CD14-positive monocyte (primary cell): ENCODE measurements around the gene ITGA6. TPM values are rescaled to one million over a fixed set of nuclear protein-coding genes. Genes with fewer than 3 reads are reported as not detected.

ENCODE experiments used
- DNase-seq, 3 donors: peaks; one replicate each; pipeline ENCODE4 v3.0.0-alpha.2; 2011 to 2022
- H2AFZ ChIP-seq: 2 replicates; pipeline ENCODE4 v1.6.0; 2012; ENCODE audit warnings: mild to moderate bottlenecking, low read depth, low read length, inconsistent platforms; ENCODE audit not compliant: insufficient read depth, poor library complexity, severe bottlenecking
- H3K27ac ChIP-seq, 2 donors: 1 replicate in 1 of 2; 2 replicates in 1 of 2; pipeline ENCODE4 v1.5.1; 2012 to 2013; ENCODE audit warnings: low read length in 2 of 2, control low read depth in 1 of 2, inconsistent platforms in 1 of 2, low read depth in 1 of 2, mild to moderate bottlenecking in 1 of 2
- H3K27me3 ChIP-seq, 2 donors: one replicate each; pipeline versions ENCODE4 v1.6.0 to v1.6.1; 2011 to 2013; ENCODE audit warnings: low read length in 2 of 2; ENCODE audit not compliant: control insufficient read depth in 2 of 2, insufficient read depth in 2 of 2
- H3K36me3 ChIP-seq, 2 donors: replicated peaks in 1 of 2; 1 replicate in 1 of 2; 2 replicates in 1 of 2; pipeline versions ENCODE4 v1.5.1 to v1.6.1; 2012 to 2013; ENCODE audit warnings: low read length in 2 of 2, control low read depth in 1 of 2, inconsistent platforms in 1 of 2, mild to moderate bottlenecking in 1 of 2; ENCODE audit not compliant: insufficient read depth in 2 of 2, control insufficient read depth in 1 of 2
- H3K4me1 ChIP-seq, 2 donors: 1 replicate in 1 of 2; 2 replicates in 1 of 2; pipeline versions ENCODE4 v1.5.1 to v1.6.1; 2012 to 2013; ENCODE audit warnings: low read length in 2 of 2, control low read depth in 1 of 2, inconsistent platforms in 1 of 2, mild to moderate bottlenecking in 1 of 2, moderate library complexity in 1 of 2; ENCODE audit not compliant: insufficient read depth in 2 of 2, control insufficient read depth in 1 of 2
- H3K4me2 ChIP-seq: replicated peaks from 2 replicates; pipeline ENCODE3; 2012; ENCODE audit warnings: low read length, moderate library complexity, mild to moderate bottlenecking; ENCODE audit not compliant: poor library complexity, severe bottlenecking; ENCODE audit errors: extremely low read depth
- H3K4me3 ChIP-seq, 3 experiments: fragments of 200-600 bp in 1 of 3; sonication (generic) in 1 of 3; replicated peaks in 1 of 3; 1 replicate in 2 of 3; 2 replicates in 1 of 3; pipeline ENCODE4 v1.5.1; 2011 to 2013; ENCODE audit warnings: low read length in 3 of 3, mild to moderate bottlenecking in 3 of 3, control low read depth in 2 of 3, low read depth in 2 of 3, inconsistent platforms in 1 of 3, moderate library complexity in 1 of 3
- H3K79me2 ChIP-seq: 2 replicates; pipeline ENCODE4 v1.6.0; 2012; ENCODE audit warnings: mild to moderate bottlenecking, control low read depth, inconsistent platforms, low read length, moderate library complexity; ENCODE audit not compliant: insufficient read depth
- H3K9ac ChIP-seq: 2 replicates; pipeline ENCODE4 v1.6.0; 2017; ENCODE audit warnings: low read length, mild to moderate bottlenecking; ENCODE audit not compliant: insufficient read depth, poor library complexity, severe bottlenecking
- H3K9me3 ChIP-seq, 2 donors: replicated peaks in 1 of 2; 1 replicate in 1 of 2; 2 replicates in 1 of 2; pipeline versions ENCODE4 v1.5.1 to v1.6.1; 2012 to 2013; ENCODE audit warnings: low read length in 2 of 2, control low read depth in 1 of 2; ENCODE audit not compliant: control insufficient read depth in 1 of 2, insufficient read depth in 1 of 2
- H4K20me1 ChIP-seq: 2 replicates; pipeline ENCODE4 v1.6.0; 2012; ENCODE audit warnings: mild to moderate bottlenecking, low read length, control low read depth, moderate library complexity; ENCODE audit not compliant: insufficient read depth
- H3K27ac Mint-ChIP-seq, 7 donors: one replicate each; pipeline ENCODE4 v1.8.0; 2020; ENCODE audit warnings: mild to moderate bottlenecking in 7 of 7, mixed read lengths in 7 of 7, moderate library complexity in 6 of 7, inconsistent platforms in 2 of 7
- H3K27me3 Mint-ChIP-seq, 3 donors: one replicate each; pipeline ENCODE4 v1.8.0; 2021 to 2022; ENCODE audit warnings: low read depth in 3 of 3, mild to moderate bottlenecking in 3 of 3, mixed read lengths in 3 of 3, moderate library complexity in 3 of 3, inconsistent platforms in 1 of 3
- H3K36me3 Mint-ChIP-seq, 2 donors: one replicate each; pipeline ENCODE4 v1.8.0; 2020; ENCODE audit warnings: mixed read lengths in 2 of 2, inconsistent platforms in 1 of 2, mild to moderate bottlenecking in 1 of 2
- H3K4me1 Mint-ChIP-seq: one replicate; pipeline ENCODE4 v1.8.0; 2020; ENCODE audit warnings: mild to moderate bottlenecking, mixed read lengths
- H3K4me3 Mint-ChIP-seq, 2 donors: one replicate each; pipeline ENCODE4 v1.8.0; 2020; ENCODE audit warnings: mild to moderate bottlenecking in 2 of 2, mixed read lengths in 2 of 2, moderate library complexity in 1 of 2
- H3K9me3 Mint-ChIP-seq, 7 donors: one replicate each; pipeline ENCODE4 v1.8.0; 2020 to 2022; ENCODE audit warnings: mixed read lengths in 7 of 7, mild to moderate bottlenecking in 6 of 7, moderate library complexity in 6 of 7, inconsistent platforms in 2 of 7
- WGBS: methylation state at CpG from one replicate; pipeline ENCODE4 v1.1.5; 2013; ENCODE audit warnings: missing lambda C conversion rate; ENCODE audit not compliant: insufficient coverage; 5-methylcytosine and 5-hydroxymethylcytosine counted together
- intact Hi-C, 2 donors: fragments of 100-400 bp; cut with micrococcal nuclease; formaldehyde crosslinking; loops; one replicate each; pipeline versions ENCODE4 v1.15.0 to v1.15.1; 2023
- polyA plus RNA-seq, 3 donors: library from polyadenylated mRNA; depleted of rRNA in 1 of 3; unstranded in 2 of 3; stranded (reverse) in 1 of 3; fragments of 300-500 nt in 2 of 3; fragments of >200 nt in 1 of 3; fragmentation: Illumina TruSeq in 2 of 3; gene quantifications; 1 replicate in 2 of 3; 2 replicates in 1 of 3; pipeline ENCODE4 v1.2.3, GENCODE V29; 2012 to 2021
- TF ChIP-seq, protein P1 (sequence below): fragments of 200-600 bp; IDR thresholded peaks from one replicate; pipeline ENCODE4 v1.8.0; 2022; ENCODE audit warnings: antibody characterized with exemption, mild to moderate bottlenecking

Gene ITGA6
- polyA plus RNA-seq, 3 donors = 0.01 to 0.36 (median 0.20) TPM

DNA sequence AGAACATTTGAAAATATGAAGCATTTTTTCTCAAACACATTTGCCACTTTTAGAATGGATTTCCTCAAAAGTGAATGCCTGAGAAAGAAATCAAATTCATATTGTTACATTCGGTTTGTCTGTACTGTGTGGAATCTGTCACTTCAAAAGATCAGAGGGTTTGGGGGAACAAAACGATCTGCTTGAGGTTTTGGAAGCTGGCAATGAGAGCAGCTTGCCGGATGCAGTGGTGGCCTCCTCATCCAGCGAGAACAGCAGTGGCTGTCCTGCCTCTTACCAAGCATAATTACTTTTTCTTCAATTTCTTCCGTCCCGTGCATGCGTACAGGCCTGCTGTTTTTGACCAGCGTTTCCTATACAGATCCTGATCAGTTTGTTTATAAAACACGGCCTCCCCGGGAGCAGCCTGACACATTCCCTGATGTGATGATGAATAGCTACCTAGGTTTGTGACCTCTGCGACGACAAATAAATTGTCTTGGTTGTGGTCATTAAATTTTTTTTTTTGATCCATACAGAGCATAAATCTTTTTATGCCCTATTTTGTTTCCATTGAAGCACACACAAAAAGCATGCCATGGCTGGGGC, 45.2 kb downstream of the ITGA6 start:
- H3K4me3 Mint-ChIP-seq = no peak overlapping the region
- Histone ChIP-seq H3K9ac (no peak overlapping the region), H3K4me1 (no peaks in the 10 kb centered on the region), H2AFZ (no peak overlapping the region), H3K27ac (no peak overlapping the region), H3K9me3 (no peaks in the 10 kb centered on the region), H3K27me3 (no peaks in the 10 kb centered on the region), H3K4me2 (no peak overlapping the region), H3K4me3 (no peak overlapping the region), H3K36me3 (no peaks in the 10 kb centered on the region), H3K79me2 (no peaks in the 10 kb centered on the region), H4K20me1 (no peaks in the 10 kb centered on the region)
- H3K36me3 Mint-ChIP-seq = no peaks in the 10 kb centered on the region
- TF ChIP-seq, protein P1, sequence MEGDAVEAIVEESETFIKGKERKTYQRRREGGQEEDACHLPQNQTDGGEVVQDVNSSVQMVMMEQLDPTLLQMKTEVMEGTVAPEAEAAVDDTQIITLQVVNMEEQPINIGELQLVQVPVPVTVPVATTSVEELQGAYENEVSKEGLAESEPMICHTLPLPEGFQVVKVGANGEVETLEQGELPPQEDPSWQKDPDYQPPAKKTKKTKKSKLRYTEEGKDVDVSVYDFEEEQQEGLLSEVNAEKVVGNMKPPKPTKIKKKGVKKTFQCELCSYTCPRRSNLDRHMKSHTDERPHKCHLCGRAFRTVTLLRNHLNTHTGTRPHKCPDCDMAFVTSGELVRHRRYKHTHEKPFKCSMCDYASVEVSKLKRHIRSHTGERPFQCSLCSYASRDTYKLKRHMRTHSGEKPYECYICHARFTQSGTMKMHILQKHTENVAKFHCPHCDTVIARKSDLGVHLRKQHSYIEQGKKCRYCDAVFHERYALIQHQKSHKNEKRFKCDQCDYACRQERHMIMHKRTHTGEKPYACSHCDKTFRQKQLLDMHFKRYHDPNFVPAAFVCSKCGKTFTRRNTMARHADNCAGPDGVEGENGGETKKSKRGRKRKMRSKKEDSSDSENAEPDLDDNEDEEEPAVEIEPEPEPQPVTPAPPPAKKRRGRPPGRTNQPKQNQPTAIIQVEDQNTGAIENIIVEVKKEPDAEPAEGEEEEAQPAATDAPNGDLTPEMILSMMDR = no peak
- WGBS = 69% methylated on average over 2 of the region's 12 CpGs
- no peak for DNase-seq
- intact Hi-C loops = no loop called here
- no peaks in the 10 kb centered on the region for H3K9me3 Mint-ChIP-seq
- no peak overlapping the region for H3K27ac Mint-ChIP-seq
- H3K27me3 Mint-ChIP-seq = peaks cover 0 to 4% (median 0%) of the 10 kb centered on the region in 3 donors
- no peaks in the 10 kb centered on the region for H3K4me1 Mint-ChIP-seq

DNA sequence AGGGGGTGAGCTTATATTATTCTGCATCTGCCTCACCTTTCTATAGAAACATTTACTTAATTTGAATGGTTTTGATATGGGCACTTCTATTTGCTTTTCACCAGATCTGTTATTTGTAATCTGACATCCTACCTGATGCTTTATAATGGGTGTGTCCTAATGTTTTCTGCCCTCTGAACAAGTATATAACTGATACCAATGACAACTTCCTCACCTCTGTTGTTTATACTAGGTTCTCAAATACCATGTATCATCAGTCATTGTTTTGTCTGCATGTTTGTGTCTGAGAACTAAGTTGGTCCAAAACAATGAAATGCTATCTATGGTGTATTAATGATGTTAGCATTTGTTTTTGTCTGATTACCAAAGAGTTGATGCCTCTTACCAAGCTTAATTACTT, 45.8 kb downstream of the ITGA6 start:
- Histone ChIP-seq H3K27ac (no peak overlapping the region), H3K27me3 (no peaks in the 10 kb centered on the region), H2AFZ (no peak overlapping the region), H3K4me1 (no peaks in the 10 kb centered on the region), H3K79me2 (no peaks in the 10 kb centered on the region), H3K36me3 (no peaks in the 10 kb centered on the region), H3K4me2 (no peak overlapping the region), H4K20me1 (no peaks in the 10 kb centered on the region), H3K9me3 (no peaks in the 10 kb centered on the region), H3K4me3 (no peak overlapping the region), H3K9ac (no peak overlapping the region)
- TF ChIP-seq, protein P1 = no peak
- H3K4me3 Mint-ChIP-seq = no peak overlapping the region
- no peak overlapping the region for H3K27ac Mint-ChIP-seq
- no peak for DNase-seq
- no peaks in the 10 kb centered on the region for H3K9me3 Mint-ChIP-seq
- no peaks in the 10 kb centered on the region for H3K36me3 Mint-ChIP-seq
- H3K4me1 Mint-ChIP-seq = no peaks in the 10 kb centered on the region
- peaks cover 0 to 4% (median 0%) of the 10 kb centered on the region in 3 donors for H3K27me3 Mint-ChIP-seq
- intact Hi-C loops = no loop called here
